ENCODE results near the gene UBE2F.

The UBE2F gene

DNA sequence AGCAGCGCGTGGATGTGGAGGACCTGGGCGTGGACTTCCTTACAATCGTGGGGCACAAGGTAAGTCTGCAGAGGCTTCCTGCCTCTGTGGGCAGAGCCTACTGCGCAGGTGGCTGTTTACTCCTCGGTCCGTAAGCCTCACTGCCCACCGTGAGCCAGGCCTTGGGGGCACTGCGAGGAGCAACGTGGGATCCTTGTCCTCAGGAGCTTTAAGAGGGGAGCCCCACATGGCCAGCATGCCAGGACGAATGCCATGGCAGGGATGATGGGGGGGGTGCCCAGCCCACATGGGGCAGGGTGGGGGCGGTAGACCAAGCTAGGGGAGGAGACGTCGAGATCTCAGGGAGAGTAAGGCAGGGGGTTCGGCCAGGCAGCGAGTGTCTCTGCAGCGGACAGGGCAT is 115.3 kb downstream of the UBE2F start:
- DNase-seq = no peak

DNA sequence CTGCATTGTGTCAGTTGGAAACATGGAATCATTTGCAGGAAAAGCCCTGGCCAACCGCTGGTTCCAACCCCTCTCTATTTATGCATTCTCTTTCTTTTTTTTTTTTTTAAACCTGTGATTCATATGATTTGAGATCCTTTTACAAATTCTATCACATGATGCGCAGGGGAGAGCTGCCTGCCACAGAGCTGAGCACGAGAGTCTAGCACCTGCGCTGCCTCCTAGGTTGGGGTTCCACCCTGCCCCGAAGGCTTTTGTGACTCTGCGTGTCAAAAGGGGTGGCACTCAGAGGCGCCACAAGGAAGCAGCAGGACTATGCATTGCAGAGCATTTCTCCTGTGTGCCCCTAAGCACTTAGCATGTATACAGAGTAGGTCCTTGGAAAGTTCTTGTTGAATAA is 116.0 kb downstream of the UBE2F start:
- no peak for DNase-seq

DNA sequence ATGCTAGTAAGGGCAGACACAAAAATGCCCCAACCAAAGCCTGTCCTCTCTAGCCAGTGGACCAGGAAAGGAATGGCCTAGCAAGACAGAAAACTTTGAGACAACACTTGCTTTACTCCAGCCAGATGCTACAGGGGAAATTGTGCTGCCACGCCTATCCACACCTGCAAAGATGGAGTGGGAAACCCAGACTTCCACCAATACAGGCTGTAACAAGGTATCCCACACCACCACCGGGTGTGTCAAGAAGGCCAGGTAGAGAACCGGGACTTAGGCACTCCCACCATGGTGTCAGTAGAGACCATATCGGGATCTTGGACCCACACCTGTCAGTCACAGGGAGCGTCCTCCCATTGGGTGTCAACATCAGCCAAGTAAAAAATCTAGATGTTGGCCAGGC is 117.1 kb downstream of the UBE2F start:
- DNase-seq = no peak

DNA sequence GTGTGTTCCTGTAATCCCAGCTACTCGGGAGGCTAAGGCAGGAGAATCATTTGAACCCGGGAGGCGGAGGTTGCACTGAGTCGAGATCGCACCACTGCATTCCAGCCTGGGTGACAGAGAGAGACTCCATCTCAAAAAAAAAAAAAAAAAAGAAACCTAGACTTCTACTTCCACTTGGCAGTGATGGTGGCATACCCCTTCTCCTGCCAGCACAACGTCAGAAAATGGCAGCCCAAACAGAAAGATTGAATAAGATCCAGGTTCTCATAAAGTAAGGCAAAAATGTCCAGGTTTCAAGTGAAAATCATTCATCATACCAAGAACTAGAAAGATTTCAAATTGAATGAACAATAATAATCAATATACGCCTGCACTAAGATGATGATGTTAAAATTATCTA is 117.9 kb downstream of the UBE2F start:
- DNase-seq = no peak

DNA sequence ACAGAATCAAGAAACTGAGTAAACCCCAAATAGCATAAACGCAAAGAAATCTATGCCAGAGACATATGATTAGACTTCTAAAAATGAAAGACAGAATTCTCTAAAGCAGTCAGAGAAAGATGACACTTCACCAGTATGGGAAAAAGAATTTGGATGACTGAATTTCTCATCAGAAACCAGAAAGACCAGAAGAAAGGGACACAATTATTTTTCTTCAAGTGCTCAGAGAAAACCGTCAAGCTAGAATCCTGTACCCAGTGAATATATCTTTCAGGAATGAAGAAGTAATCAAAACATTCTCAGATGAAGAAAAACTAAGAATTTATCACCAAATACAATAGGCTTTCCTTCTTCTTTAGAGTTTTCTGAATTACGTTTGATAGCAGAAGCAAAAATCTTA is 119.1 kb downstream of the UBE2F start:
- no peak for DNase-seq

DNA sequence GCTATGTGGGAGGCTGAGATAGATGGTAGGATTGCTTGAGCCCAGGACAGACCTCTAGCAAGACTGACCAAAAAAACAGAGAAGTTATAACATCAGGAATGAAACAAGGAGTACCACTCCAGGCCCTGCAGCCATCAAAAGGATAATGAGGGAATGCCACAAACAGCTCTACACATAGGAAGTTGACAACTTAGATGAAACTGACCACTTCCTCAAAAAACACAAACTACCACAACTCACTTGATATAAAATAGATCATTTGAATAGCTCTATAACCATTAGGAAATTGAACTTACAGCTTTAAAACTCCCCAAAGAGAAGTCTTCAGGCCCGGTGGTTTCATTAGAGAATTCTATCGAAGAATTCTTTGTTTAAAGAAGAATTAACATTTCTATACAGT is 120.4 kb downstream of the UBE2F start:
- DNase-seq = no peak

DNA sequence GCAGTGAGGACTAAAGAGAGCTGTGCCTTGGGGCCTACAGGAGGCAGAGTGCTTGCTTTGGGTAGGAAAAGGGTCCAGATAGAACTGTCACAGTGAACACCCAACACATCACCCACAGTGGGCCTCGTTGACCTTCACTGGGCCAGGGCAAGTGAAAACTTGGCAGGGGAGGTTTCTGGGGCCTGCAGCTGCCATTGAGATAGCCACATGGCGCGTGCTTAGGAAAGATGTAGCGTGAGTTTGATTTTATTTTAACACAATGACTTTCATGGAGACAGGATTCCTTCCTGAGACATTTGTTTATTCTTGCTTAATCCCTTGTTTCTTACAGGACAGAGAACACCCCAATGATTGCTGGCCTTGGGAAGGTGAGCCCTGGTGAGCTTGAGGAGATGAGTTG is 124.1 kb downstream of the UBE2F start:
- DNase-seq = no peak

DNA sequence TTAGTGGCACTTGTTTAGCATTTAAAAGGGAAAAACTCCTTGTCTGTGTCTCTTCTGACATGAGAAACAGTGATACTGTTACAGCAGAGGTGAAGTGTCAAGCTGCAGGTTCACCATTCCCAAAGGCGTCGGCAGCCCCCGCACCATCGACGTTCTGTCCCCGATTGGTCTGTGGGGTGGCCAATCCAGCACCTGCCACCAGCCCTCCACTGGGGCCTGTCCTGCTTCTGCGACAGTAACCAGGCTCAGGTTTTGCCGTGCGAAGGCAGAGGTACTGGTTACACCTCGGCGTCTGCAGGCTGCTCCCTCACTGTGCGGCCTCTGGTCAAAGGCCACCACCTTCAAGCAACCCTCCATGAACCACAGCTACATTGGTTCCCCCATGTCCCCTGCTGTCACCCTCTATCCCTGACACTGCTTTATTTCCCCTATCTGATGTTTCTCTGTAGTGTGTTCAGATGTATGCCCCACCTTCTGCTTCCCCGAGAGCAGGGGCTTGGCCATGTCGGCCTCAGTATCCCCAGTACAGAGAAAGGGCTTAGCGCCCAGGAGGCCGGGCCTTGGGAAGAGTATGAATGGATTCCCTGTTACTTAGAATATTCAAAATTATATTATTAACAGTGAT is 124.7 kb downstream of the UBE2F start:
- no peak for DNase-seq
